BE2C (cell line): ENCODE data around the gene MYDGF.

ENCODE experiments used
- DNase-seq: peaks from one replicate; pipeline ENCODE4 v3.0.0-alpha.2; 2020
- H3K27me3 ChIP-seq: fragments of 250-450 bp; sonication (Bioruptor Pico); 2 replicates; pipeline ENCODE4 v1.5.1; 2020; ENCODE audit warnings: mild to moderate bottlenecking
- H3K36me3 ChIP-seq: fragments of 250-450 bp; sonication (Bioruptor Pico); 2 replicates; pipeline ENCODE4 v1.5.1; 2020; ENCODE audit warnings: mild to moderate bottlenecking
- H3K4me1 ChIP-seq: fragments of 250-450 bp; sonication (Bioruptor Pico); 2 replicates; pipeline ENCODE4 v1.5.1; 2020
- H3K4me3 ChIP-seq: 2 replicates; pipeline ENCODE4 v1.5.1; 2011; ENCODE audit warnings: low read depth, low read length
- H3K9me3 ChIP-seq: fragments of 250-450 bp; sonication (Bioruptor Pico); 2 replicates; pipeline ENCODE4 v1.5.1; 2020
- TF ChIP-seq, protein P1 (sequence below): IDR thresholded peaks from 2 replicates; pipeline ENCODE4 v1.5.1; 2012; ENCODE audit warnings: mild to moderate bottlenecking, low read depth, low read length

MYDGF gene

GRCh38 chr19:4714016-4714415 lies 43.9 kb upstream of the MYDGF start:
- Histone ChIP-seq H3K4me3 (no peak overlapping the region), H3K4me1 (no peaks in the 10 kb centered on the region; the same call in 1 of the 2 replicates), H3K9me3 (no peaks in the 10 kb centered on the region), H3K27me3 (no peaks in the 10 kb centered on the region), H3K36me3 (peaks cover 78% of the 10 kb centered on the region)
- no peak for DNase-seq
- TF ChIP-seq, protein P1, sequence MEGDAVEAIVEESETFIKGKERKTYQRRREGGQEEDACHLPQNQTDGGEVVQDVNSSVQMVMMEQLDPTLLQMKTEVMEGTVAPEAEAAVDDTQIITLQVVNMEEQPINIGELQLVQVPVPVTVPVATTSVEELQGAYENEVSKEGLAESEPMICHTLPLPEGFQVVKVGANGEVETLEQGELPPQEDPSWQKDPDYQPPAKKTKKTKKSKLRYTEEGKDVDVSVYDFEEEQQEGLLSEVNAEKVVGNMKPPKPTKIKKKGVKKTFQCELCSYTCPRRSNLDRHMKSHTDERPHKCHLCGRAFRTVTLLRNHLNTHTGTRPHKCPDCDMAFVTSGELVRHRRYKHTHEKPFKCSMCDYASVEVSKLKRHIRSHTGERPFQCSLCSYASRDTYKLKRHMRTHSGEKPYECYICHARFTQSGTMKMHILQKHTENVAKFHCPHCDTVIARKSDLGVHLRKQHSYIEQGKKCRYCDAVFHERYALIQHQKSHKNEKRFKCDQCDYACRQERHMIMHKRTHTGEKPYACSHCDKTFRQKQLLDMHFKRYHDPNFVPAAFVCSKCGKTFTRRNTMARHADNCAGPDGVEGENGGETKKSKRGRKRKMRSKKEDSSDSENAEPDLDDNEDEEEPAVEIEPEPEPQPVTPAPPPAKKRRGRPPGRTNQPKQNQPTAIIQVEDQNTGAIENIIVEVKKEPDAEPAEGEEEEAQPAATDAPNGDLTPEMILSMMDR, result no peak

DNA sequence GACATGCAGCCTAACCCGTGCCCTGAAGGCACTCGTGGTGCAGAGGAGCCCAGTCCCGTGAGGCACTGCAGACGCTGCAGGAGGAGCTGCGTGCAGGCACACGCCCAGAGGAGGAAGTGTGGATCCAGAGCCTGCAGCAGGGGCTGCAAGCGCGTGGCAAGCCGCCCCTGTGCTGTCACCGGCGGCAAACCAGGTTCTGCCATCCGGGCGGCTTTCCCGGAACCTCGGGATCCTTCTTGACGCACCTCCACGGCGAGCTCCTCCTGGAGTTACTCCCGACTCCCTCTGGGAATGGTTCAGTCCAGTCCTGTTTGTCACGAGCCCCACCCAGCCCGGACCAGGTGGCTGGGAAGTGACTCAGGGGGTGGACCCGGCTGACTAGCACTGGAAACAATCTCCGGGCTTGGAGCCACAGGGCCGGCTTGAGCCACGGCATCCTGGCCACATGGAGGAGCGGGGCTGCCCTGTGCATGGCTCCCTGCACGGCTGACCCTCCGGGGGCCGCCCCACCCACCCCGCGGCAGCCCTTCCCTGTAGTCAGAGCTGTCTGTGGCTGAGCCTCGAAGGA lies 43.3 kb upstream of the MYDGF start:
- H3K36me3 ChIP-seq, result peaks cover 73% of the 10 kb centered on the region
- no peaks in the 10 kb centered on the region for H3K27me3 ChIP-seq
- TF ChIP-seq, protein P1, result no peak
- H3K4me1 ChIP-seq, result no peaks in the 10 kb centered on the region; the same call in 1 of the 2 replicates
- no peaks in the 10 kb centered on the region for H3K9me3 ChIP-seq
- DNase-seq, result no peak
- H3K4me3 ChIP-seq, result no peak overlapping the region

DNA sequence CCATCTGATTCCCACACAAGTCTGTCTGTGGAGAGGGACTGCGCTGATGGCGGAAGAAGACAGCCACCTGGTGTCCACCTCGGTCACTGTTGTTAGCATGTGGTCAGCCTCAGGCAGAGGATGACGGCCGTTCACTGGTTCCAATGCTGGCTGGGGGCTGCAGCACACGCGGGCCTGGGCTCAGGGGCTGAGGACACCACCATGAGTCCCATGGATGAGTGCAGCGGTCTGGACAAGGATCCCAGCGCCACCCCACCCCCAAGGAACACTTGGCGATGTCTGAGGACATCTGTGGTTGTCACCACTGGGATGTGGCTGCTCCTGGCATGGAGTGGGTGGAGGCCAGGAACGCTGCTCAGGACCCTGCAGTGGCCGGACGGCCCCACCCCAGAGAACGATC lies 42.6 kb upstream of the MYDGF start:
- Histone ChIP-seq H3K36me3 (peaks cover 66% of the 10 kb centered on the region), H3K4me3 (no peak overlapping the region), H3K27me3 (no peaks in the 10 kb centered on the region), H3K9me3 (no peaks in the 10 kb centered on the region), H3K4me1 (no peaks in the 10 kb centered on the region; the same call in 1 of the 2 replicates)
- TF ChIP-seq, protein P1, result no peak
- no peak for DNase-seq

GRCh38 chr19:4711211-4711610 lies 41.1 kb upstream of the MYDGF start:
- TF ChIP-seq, protein P1, result no peak
- no peak overlapping the region for H3K4me3 ChIP-seq
- no peaks in the 10 kb centered on the region; the same call in 1 of the 2 replicates for H3K4me1 ChIP-seq
- no peaks in the 10 kb centered on the region for H3K9me3 ChIP-seq
- H3K36me3 ChIP-seq, result peaks cover 55% of the 10 kb centered on the region
- H3K27me3 ChIP-seq, result no peaks in the 10 kb centered on the region
- DNase-seq, result no peak

- H3K36me3 ChIP-seq, result peaks cover 50% of the 10 kb centered on the region
- no peak for DNase-seq
- H3K4me1 ChIP-seq, result no peaks in the 10 kb centered on the region; the same call in 1 of the 2 replicates
- no peak overlapping the region for H3K4me3 ChIP-seq
- TF ChIP-seq, protein P1, result no peak
- H3K9me3 ChIP-seq, result no peaks in the 10 kb centered on the region
- no peaks in the 10 kb centered on the region for H3K27me3 ChIP-seq
Observed at GRCh38 chr19:4710281-4710600, 40.1 kb upstream of the MYDGF start.

DNA sequence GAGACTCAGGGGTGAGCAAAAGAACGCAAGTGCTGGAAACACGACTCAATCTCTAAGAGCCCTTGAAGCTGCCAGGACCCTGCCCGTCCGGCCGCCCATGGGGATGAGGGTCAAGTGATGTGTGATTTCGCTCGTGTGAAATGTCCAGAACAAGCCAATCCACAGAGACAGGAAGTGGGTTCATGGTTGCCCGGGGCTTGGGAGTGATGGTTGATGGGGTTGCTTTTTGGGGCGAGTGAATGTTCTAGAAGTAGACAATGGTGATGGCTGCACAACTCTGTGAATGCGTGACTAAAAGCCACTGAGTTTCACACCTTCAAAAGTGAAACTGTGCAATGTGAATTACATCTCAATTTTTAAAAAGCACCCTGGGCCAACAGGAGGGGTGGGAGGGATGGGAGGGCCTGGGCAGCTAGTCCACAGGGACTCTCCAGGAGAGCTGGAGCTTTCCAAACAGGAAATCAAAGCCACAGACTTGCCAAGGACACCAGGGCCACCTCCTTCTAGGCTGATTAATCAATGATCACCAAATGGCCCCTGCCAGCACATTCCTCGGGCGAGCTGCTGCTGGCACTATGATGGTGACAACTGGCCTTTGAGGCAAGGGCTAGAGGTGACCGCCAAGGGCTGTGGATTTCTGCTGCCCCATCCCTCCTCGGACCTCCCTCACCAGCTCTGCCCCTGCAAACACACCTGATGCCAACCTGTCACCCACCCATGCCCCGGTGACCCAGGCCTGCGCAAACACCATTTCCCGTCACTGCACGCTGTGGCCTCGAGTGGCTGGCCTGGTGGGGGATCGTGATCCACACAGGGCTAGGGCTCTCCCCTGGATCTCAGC lies 39.5 kb upstream of the MYDGF start:
- TF ChIP-seq, protein P1, result no peak
- Histone ChIP-seq H3K36me3 (peaks cover 51% of the 10 kb centered on the region), H3K4me1 (no peaks in the 10 kb centered on the region; the same call in 1 of the 2 replicates), H3K4me3 (no peak overlapping the region), H3K27me3 (no peaks in the 10 kb centered on the region), H3K9me3 (no peaks in the 10 kb centered on the region)
- DNase-seq, result no peak
